NCI-H524 (cell line): ENCODE results near the gene UTS2R.

Source experiments
- DNase-seq, 2 experiments: peaks; one replicate each; lab custom pipeline; 2025; lab: John Stamatoyannopoulos, UW

The UTS2R gene

GRCh38 chr17:82371333-82372248 is at the start of gene UTS2R:
UTS2R (plus strand) TSS chr17:82371765; CDS start chr17:82374325, 2,560 bp downstream.
- DNase-seq = no peak

- DNase-seq = no peak
Measured at GRCh38 chr17:82321947-82322466, 49.6 kb upstream of the UTS2R start.

- DNase-seq = no peak
Measured at GRCh38 chr17:82322526-82323453, 48.8 kb upstream of the UTS2R start.

- no peak for DNase-seq
Measured at GRCh38 chr17:82323514-82324234, 47.9 kb upstream of the UTS2R start.

GRCh38 chr17:82324566-82325285 is 46.8 kb upstream of the UTS2R start:
- peak in 1 of 2 experiments; percentile 8 for DNase-seq

- DNase-seq = no peak
Measured at GRCh38 chr17:82325286-82326180, 46.0 kb upstream of the UTS2R start.

GRCh38 chr17:82327289-82327688 is 44.3 kb upstream of the UTS2R start:
- no peak for DNase-seq

GRCh38 chr17:82327757-82328140 is 43.8 kb upstream of the UTS2R start:
- DNase-seq = no peak

GRCh38 chr17:82328141-82328993 is 43.2 kb upstream of the UTS2R start:
- no peak for DNase-seq

GRCh38 chr17:82328994-82329507 is 42.5 kb upstream of the UTS2R start:
- no peak for DNase-seq

- DNase-seq = no peak
Measured at GRCh38 chr17:82329683-82330321, 41.8 kb upstream of the UTS2R start.

GRCh38 chr17:82330322-82331239 is 41.0 kb upstream of the UTS2R start:
- peak; percentile 70 to 87 for DNase-seq

GRCh38 chr17:82331345-82331939 is 40.1 kb upstream of the UTS2R start:
- DNase-seq = no peak

GRCh38 chr17:82332669-82333278 is 38.8 kb upstream of the UTS2R start:
- DNase-seq = no peak

- no peak for DNase-seq
Measured at GRCh38 chr17:82333279-82334171, 38.0 kb upstream of the UTS2R start, which contains the start of gene SECTM1. SECTM1 (minus strand) TSS chr17:82333766; CDS start chr17:82327240, 6,526 bp downstream.
